Hepatocyte (in vitro differentiated cells): ENCODE measurements around the gene TNS3. TPM values are rescaled to one million over a fixed set of nuclear protein-coding genes. Genes with fewer than 3 reads are reported as not detected.

Experiments used
- DNase-seq: peaks from one replicate; pipeline ENCODE4 v3.0.0-alpha.2; 2016; ENCODE audit warnings: low spot score
- H2AFZ ChIP-seq: fragments of 200-600 bp; sonication (generic); 2 replicates; pipeline ENCODE4 v1.6.0; 2016; ENCODE audit warnings: antibody characterized with exemption, mild to moderate bottlenecking
- H3K27ac ChIP-seq: fragments of 200-600 bp; sonication (generic); 2 replicates; pipeline ENCODE4 v1.5.1; 2016; ENCODE audit warnings: mild to moderate bottlenecking
- H3K27me3 ChIP-seq: fragments of 200-600 bp; sonication (generic); 2 replicates; pipeline ENCODE4 v1.6.1; 2016
- H3K36me3 ChIP-seq: fragments of 200-600 bp; sonication (generic); replicated peaks from 2 replicates; pipeline ENCODE4 v1.5.1; 2016; ENCODE audit warnings: low read depth; ENCODE audit not compliant: insufficient read depth
- H3K4me1 ChIP-seq: fragments of 200-600 bp; sonication (generic); 2 replicates; pipeline ENCODE4 v1.5.1; 2016; ENCODE audit warnings: mild to moderate bottlenecking, moderate library complexity; ENCODE audit not compliant: insufficient read depth
- H3K4me2 ChIP-seq: fragments of 200-600 bp; sonication (generic); 2 replicates; pipeline ENCODE4 v1.6.0; 2016
- H3K4me3 ChIP-seq: fragments of 200-600 bp; sonication (generic); 2 replicates; pipeline ENCODE4 v1.5.1; 2016; ENCODE audit warnings: mild to moderate bottlenecking
- H3K79me2 ChIP-seq: fragments of 200-600 bp; sonication (generic); 2 replicates; pipeline ENCODE4 v1.6.0; 2017; ENCODE audit warnings: mild to moderate bottlenecking
- H3K9me2 ChIP-seq: fragments of 200-600 bp; sonication (generic); replicated peaks from 2 replicates; pipeline ENCODE4 v1.6.0; 2017; ENCODE audit warnings: mild to moderate bottlenecking; ENCODE audit not compliant: insufficient read depth
- H3K9me3 ChIP-seq: fragments of 200-600 bp; sonication (generic); 2 replicates; pipeline ENCODE4 v1.5.1; 2016; ENCODE audit warnings: low read depth, mild to moderate bottlenecking
- H4K20me1 ChIP-seq: fragments of 200-600 bp; sonication (generic); 2 replicates; pipeline ENCODE4 v1.6.0; 2016; ENCODE audit warnings: mild to moderate bottlenecking; ENCODE audit not compliant: insufficient read depth, poor library complexity, severe bottlenecking
- EZH2 ChIP-seq: fragments of 200-600 bp; sonication (generic); IDR thresholded peaks from 2 replicates; pipeline ENCODE4 v1.6.1; 2016; ENCODE audit warnings: antibody characterized with exemption, mild to moderate bottlenecking, borderline replicate concordance
- EZH2phosphoT487 ChIP-seq: fragments of 200-600 bp; sonication (generic); IDR thresholded peaks from one replicate; pipeline ENCODE4 v1.6.1; 2018; ENCODE audit warnings: antibody characterized with exemption, mild to moderate bottlenecking, low read depth, moderate library complexity; ENCODE audit not compliant: unreplicated experiment, severe bottlenecking
- WGBS: methylation state at CpG from one replicate; pipeline ENCODE4 v1.1.6; 2016; ENCODE audit warnings: low lambda C conversion rate; ENCODE audit errors: missing lambda C conversion rate; 5-methylcytosine and 5-hydroxymethylcytosine counted together
- polyA plus RNA-seq: library from polyadenylated mRNA; unstranded; fragments of >200 nt; fragmentation: Nextera tagmentation; extraction: Ambion mirVana; gene quantifications from 2 replicates; pipeline ENCODE4 v1.2.1, GENCODE V29; 2016
- total RNA-seq: library from RNA; depleted of rRNA; stranded (reverse); fragments of >200 nt; gene quantifications from 2 replicates; pipeline ENCODE4 v1.2.3, GENCODE V29; 2014
- TF ChIP-seq, protein P1 (sequence below): fragments of 200-600 bp; sonication (generic); IDR thresholded peaks from 2 replicates; pipeline ENCODE4 v1.5.1; 2016; ENCODE audit warnings: antibody characterized with exemption, mild to moderate bottlenecking; ENCODE audit not compliant: poor library complexity

The TNS3 gene
- total and polyA plus RNA-seq, 2 experiments from 2014 or later, result 30.0 to 73.3 TPM

DNA sequence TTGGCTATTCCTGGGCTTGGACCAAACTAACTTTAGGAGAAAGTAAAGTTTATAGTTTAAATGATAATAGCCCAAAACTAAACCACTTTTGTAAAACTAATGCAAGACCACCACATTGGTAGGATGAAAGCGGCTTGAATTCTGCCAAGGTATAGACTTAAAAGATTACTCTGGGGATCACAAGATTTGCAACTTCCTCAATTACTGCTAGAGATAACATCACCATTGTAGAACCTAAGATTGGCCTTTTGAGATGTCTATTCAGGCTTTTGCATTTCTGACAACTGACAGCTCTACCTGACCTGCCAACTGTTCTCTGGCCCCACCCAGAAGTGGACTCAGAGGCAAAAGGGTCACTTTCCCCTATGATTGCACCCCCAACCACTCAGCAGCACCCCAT, 162.4 kb downstream of the TNS3 start:
- 69% methylated on average over 1 of the region's 1 CpG for WGBS
- peaks cover 3% of the 10 kb centered on the region for H3K79me2 ChIP-seq

DNA sequence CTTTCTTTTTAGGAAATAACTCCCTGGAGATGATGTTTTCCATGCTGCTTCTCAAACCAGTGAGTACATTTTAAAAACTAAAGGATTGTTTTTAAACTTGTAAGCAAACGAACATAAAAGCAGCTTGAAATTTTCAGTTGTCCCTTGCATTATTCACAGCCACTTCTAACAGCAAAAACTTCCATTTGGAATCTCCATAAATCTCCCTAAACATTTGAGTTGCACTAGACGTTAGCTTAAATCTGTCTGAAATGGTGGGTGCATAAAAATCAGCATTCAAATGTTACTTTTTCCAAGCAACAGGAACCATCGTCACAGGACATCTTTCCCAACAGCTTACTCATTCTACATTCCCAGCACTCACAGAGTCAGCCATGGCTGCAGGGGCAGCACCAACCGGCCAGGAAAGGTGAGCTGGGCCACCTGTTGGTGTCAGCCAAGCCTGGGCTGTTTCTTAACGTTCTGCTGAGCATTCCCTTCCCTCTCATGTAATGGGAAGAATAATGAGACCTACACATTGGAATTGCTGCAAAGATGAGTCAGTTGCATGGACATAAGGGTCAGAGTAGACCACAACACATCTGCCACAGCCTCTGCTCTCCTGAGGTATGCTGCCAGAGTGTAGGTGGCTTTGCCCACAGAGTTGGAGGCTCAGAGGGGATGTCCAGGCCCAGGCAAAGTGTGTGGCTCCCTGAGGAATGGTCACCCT, 163.2 kb downstream of the TNS3 start:
- Histone ChIP-seq H3K4me3 (no peak overlapping the region), H3K4me1 (no peaks in the 10 kb centered on the region), H3K79me2 (peaks cover 3% of the 10 kb centered on the region), H3K9me3 (no peaks in the 10 kb centered on the region), H3K27me3 (no peaks in the 10 kb centered on the region), H4K20me1 (no peaks in the 10 kb centered on the region), H3K4me2 (no peak overlapping the region), H3K27ac (no peak overlapping the region), H2AFZ (no peak overlapping the region), H3K36me3 (no peaks in the 10 kb centered on the region), H3K9me2 (no peaks in the 10 kb centered on the region)
- no peak for DNase-seq
- TF ChIP-seq EZH2 (no peak), EZH2phosphoT487 (no peak)
- TF ChIP-seq, protein P1, sequence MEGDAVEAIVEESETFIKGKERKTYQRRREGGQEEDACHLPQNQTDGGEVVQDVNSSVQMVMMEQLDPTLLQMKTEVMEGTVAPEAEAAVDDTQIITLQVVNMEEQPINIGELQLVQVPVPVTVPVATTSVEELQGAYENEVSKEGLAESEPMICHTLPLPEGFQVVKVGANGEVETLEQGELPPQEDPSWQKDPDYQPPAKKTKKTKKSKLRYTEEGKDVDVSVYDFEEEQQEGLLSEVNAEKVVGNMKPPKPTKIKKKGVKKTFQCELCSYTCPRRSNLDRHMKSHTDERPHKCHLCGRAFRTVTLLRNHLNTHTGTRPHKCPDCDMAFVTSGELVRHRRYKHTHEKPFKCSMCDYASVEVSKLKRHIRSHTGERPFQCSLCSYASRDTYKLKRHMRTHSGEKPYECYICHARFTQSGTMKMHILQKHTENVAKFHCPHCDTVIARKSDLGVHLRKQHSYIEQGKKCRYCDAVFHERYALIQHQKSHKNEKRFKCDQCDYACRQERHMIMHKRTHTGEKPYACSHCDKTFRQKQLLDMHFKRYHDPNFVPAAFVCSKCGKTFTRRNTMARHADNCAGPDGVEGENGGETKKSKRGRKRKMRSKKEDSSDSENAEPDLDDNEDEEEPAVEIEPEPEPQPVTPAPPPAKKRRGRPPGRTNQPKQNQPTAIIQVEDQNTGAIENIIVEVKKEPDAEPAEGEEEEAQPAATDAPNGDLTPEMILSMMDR, result no peak
- WGBS, result 83% methylated on average over 5 of the region's 5 CpGs

More for the DNA sequence above, 162.4 kb downstream of the TNS3 start:
- Histone ChIP-seq H3K4me3 (no peak overlapping the region), H3K27ac (no peak overlapping the region), H3K9me3 (no peaks in the 10 kb centered on the region), H3K4me2 (no peak overlapping the region), H3K4me1 (no peaks in the 10 kb centered on the region), H4K20me1 (no peaks in the 10 kb centered on the region), H2AFZ (no peak overlapping the region), H3K27me3 (no peaks in the 10 kb centered on the region), H3K9me2 (no peaks in the 10 kb centered on the region), H3K36me3 (no peaks in the 10 kb centered on the region)
- no peak for DNase-seq
- TF ChIP-seq EZH2 (no peak), EZH2phosphoT487 (no peak)
- TF ChIP-seq, protein P1, result no peak

- Histone ChIP-seq H3K36me3 (no peaks in the 10 kb centered on the region), H3K27me3 (no peaks in the 10 kb centered on the region), H3K4me3 (no peak overlapping the region), H3K79me2 (peaks cover 3% of the 10 kb centered on the region), H3K9me3 (no peaks in the 10 kb centered on the region), H3K9me2 (no peaks in the 10 kb centered on the region), H3K27ac (no peak overlapping the region), H3K4me2 (no peak overlapping the region), H2AFZ (no peak overlapping the region), H4K20me1 (no peaks in the 10 kb centered on the region), H3K4me1 (no peaks in the 10 kb centered on the region)
- no peak for TF ChIP-seq EZH2phosphoT487
- TF ChIP-seq, protein P1, result no peak
- no peak for TF ChIP-seq EZH2
- 91% methylated on average over 21 of the region's 21 CpGs for WGBS
- DNase-seq, result no peak
Measured at GRCh38 chr7:47416492-47417480, 165.1 kb downstream of the TNS3 start.
